ENCODE measurements around the gene CAMK1D. TPM values are rescaled to one million over a fixed set of nuclear protein-coding genes. Genes with fewer than 3 reads are reported as not detected.

CAMK1D gene
- total and polyA plus RNA-seq, 2 of the 4 experiments (the other 2 are of a cell fraction), result 5.0 to 5.3 TPM

- Histone ChIP-seq H3K9me1 (ENCODE audit: insufficient read depth, low read length) (no peaks in the 10 kb centered on the region), H3K9ac (ENCODE audit: low read depth, low read length) (no peak overlapping the region), H3K27ac (ENCODE audit: insufficient read depth, low read length) (no peak overlapping the region), H3K4ac (ENCODE audit: low read depth, low read length) (no peak overlapping the region), H3K56ac (ENCODE audit: extremely low read depth, insufficient read depth, low read length) (no peak overlapping the region), H3K27me3 (ENCODE audit: control insufficient read depth, insufficient read depth, low read length) (no peaks in the 10 kb centered on the region), H2AK9ac (replicated peaks; ENCODE audit: low read depth, low read length, poor library complexity) (no peak overlapping the region), H3K23ac (ENCODE audit: low read depth, low read length) (no peak overlapping the region), H3K4me3 (ENCODE audit: insufficient read depth, low read depth, low read length) (no peak overlapping the region), H2BK120ac (ENCODE audit: low read depth, low read length) (no peak overlapping the region), H3K9me3 (ENCODE audit: control insufficient read depth, insufficient read depth, low read length) (no peaks in the 10 kb centered on the region), H3K14ac (replicated peaks; ENCODE audit: low read depth, low read length) (no peak overlapping the region), H2BK20ac (ENCODE audit: low read depth, low read length) (no peak overlapping the region), H3K79me1 (ENCODE audit: low read depth in 1 of 2, low read length in 2 of 2) (no peaks in the 10 kb centered on the region), H2BK5ac (ENCODE audit: low read depth, low read length, poor library complexity, severe bottlenecking) (no peak overlapping the region), H3K36me3 (ENCODE audit: control insufficient read depth, insufficient read depth, low read length) (no peaks in the 10 kb centered on the region), H4K5ac (ENCODE audit: low read depth, low read length) (no peak overlapping the region), H3K4me2 (ENCODE audit: low read depth, low read length) (no peak overlapping the region), H2AFZ (replicated peaks; ENCODE audit: low read length, poor library complexity) (no peak overlapping the region), H4K8ac (ENCODE audit: low read depth in 2 of 2, low read length in 2 of 2) (no peak overlapping the region), H3K4me1 (ENCODE audit: control insufficient read depth, insufficient read depth, low read length) (no peaks in the 10 kb centered on the region), H3K18ac (ENCODE audit: low read depth, low read length) (no peak overlapping the region), H2AK5ac (ENCODE audit: low read depth, low read length) (no peak overlapping the region), H4K91ac (ENCODE audit: insufficient read depth, low read depth, low read length) (no peak overlapping the region), H4K20me1 (ENCODE audit: insufficient read depth, low read length) (no peaks in the 10 kb centered on the region), H2BK15ac (ENCODE audit: low read depth, low read length) (no peak overlapping the region)
- TF ChIP-seq ELK1 (IDR thresholded peaks at IDR 0.05; ENCODE audit: borderline replicate concordance, low read depth, low read length), result no peak
- TF ChIP-seq RCOR1 (IDR thresholded peaks at IDR 0.05; ENCODE audit: insufficient replicate concordance, low read length), result no peak
- TF ChIP-seq MAZ (IDR thresholded peaks at IDR 0.05; ENCODE audit: borderline replicate concordance, low read depth, low read length), result no peak
- no peak for TF ChIP-seq CTCF (conservative IDR thresholded peaks at IDR 0.05; ENCODE audit: low read depth, low read length)
- no peak for TF ChIP-seq SMC3 (IDR thresholded peaks at IDR 0.05; ENCODE audit: low read depth, low read length)
- no peak for TF ChIP-seq CHD1 (IDR thresholded peaks at IDR 0.05; ENCODE audit: low read depth, low read length)
- TF ChIP-seq BHLHE40 (IDR thresholded peaks at IDR 0.05; ENCODE audit: low read depth, low read length), result no peak
- TF ChIP-seq USF2 (IDR thresholded peaks at IDR 0.05; ENCODE audit: low read depth, low read length), result no peak
- no peak for TF ChIP-seq NFE2L2 (IDR thresholded peaks at IDR 0.05; ENCODE audit: low read depth, low read length)
- TF ChIP-seq CEBPB (IDR thresholded peaks at IDR 0.05; ENCODE audit: low read depth, low read length), result no peak
- dilution Hi-C loops (cut with HindIII; ENCODE audit: low sequenced_read_pairs, unreplicated experiment), result no loop called here
- in situ Hi-C loops (cut with MboI; ENCODE audit: low sequenced_read_pairs), result no loop called here
- POLR2A ChIA-PET (ENCODE audit: unreplicated experiment), result no interaction called here
- DNase-seq (no peak), ATAC-seq (ENCODE audit: low read depth) (no peak)
- intact Hi-C loops (cut with micrococcal nuclease), result no loop called here
- CTCF ChIA-PET, result no interaction called here
- BruUV-seq (replicated peaks), result no TSS peak
- WGBS, 2 experiments (ENCODE audit: extremely low coverage in 2 of 2, insufficient read length in 1 of 2), result 80% methylated on average over 5 of the region's 11 CpGs; no CpG with 5 or more reads in 1 of the 2 experiments
Measured at GRCh38 chr10:12622691-12623090, 273.3 kb downstream of the CAMK1D start.

Measured in IMR-90 (cell line).